ENCODE data around the gene KIAA0232.
A peak's percentile ranks its signal among the peaks of the same experiment; 100 is the strongest.
"Not testable (repeated sequence)": the region's sequence is repeated elsewhere in the genome, so short reads cannot be mapped to it uniquely, and the experiment has no call there.

The KIAA0232 gene

GRCh38 chr4:6773616-6774540, 8.6 kb upstream of the KIAA0232 start:
- no peak for DNase-seq (ENCODE audit: low read depth)

GRCh38 chr4:6775746-6776145, 6.8 kb upstream of the KIAA0232 start:
- DNase-seq (ENCODE audit: low read depth), result no peak

- no peak for DNase-seq (ENCODE audit: low read depth)
These were observed 5.4 kb upstream of the KIAA0232 start for GRCh38 chr4:6776920-6777635.

- no peak for DNase-seq (ENCODE audit: low read depth)
These were observed 4.8 kb upstream of the KIAA0232 start for GRCh38 chr4:6777636-6778281.

- no peak for DNase-seq (ENCODE audit: low read depth)
These were observed 4.1 kb upstream of the KIAA0232 start for GRCh38 chr4:6778435-6778834.

- no peak for DNase-seq (ENCODE audit: low read depth)
These were observed 2.6 kb upstream of the KIAA0232 start for GRCh38 chr4:6779667-6780565.

- no peak for DNase-seq (ENCODE audit: low read depth)
These were observed 1.4 kb upstream of the KIAA0232 start for GRCh38 chr4:6781113-6781512.

GRCh38 chr4:6781561-6781960, 966 bp upstream of the KIAA0232 start:
- DNase-seq (ENCODE audit: low read depth), result no peak

GRCh38 chr4:6782846-6783110, 251 bp downstream of the KIAA0232 start:
- DNase-seq (ENCODE audit: low read depth), result no peak

GRCh38 chr4:6783111-6783981, 819 bp downstream of the KIAA0232 start:
- peak; percentile 71 for DNase-seq (ENCODE audit: low read depth)

GRCh38 chr4:6785572-6785925, 3.0 kb downstream of the KIAA0232 start:
- DNase-seq (ENCODE audit: low read depth), result no peak

- DNase-seq (ENCODE audit: low read depth), result no peak
These were observed 5.6 kb downstream of the KIAA0232 start for GRCh38 chr4:6788123-6788522.

GRCh38 chr4:6791245-6791644, 8.7 kb downstream of the KIAA0232 start:
- DNase-seq (ENCODE audit: low read depth), result not testable (repeated sequence)

- not testable (repeated sequence) for DNase-seq (ENCODE audit: low read depth)
These were observed 9.3 kb downstream of the KIAA0232 start for GRCh38 chr4:6791796-6792195.

- no peak for DNase-seq (ENCODE audit: low read depth)
These were observed 11.7 kb downstream of the KIAA0232 start for GRCh38 chr4:6794189-6794588.

GRCh38 chr4:6795821-6796220, 13.3 kb downstream of the KIAA0232 start:
- no peak for DNase-seq (ENCODE audit: low read depth)

GRCh38 chr4:6797368-6797767, 14.8 kb downstream of the KIAA0232 start:
- DNase-seq (ENCODE audit: low read depth), result not testable (repeated sequence)

GRCh38 chr4:6799091-6799490, 16.6 kb downstream of the KIAA0232 start:
- no peak for DNase-seq (ENCODE audit: low read depth)

GRCh38 chr4:6802025-6802424, 19.5 kb downstream of the KIAA0232 start:
- DNase-seq (ENCODE audit: low read depth), result no peak

GRCh38 chr4:6802626-6803025, 20.1 kb downstream of the KIAA0232 start:
- no peak for DNase-seq (ENCODE audit: low read depth)

- no peak for DNase-seq (ENCODE audit: low read depth)
These were observed 20.7 kb downstream of the KIAA0232 start for GRCh38 chr4:6803246-6803645.
